SK-N-SH treated with all-trans-retinoic acid at 6 μM for 48 hours (cell line): Measurements from ENCODE around the gene DRAXIN.

Experiments
- ZFP3 ChIP-seq: fragments of 250-450 bp; sonication (Bioruptor Pico); IDR thresholded peaks from 2 replicates; pipeline ENCODE4 v1.5.0; 2020; ENCODE audit warnings: mild to moderate bottlenecking, moderate library complexity
- ZNF70 ChIP-seq: fragments of 450-650 bp; formaldehyde crosslinking; IDR thresholded peaks from 2 replicates; pipeline ENCODE4 v1.5.0; 2020; ENCODE audit warnings: mild to moderate bottlenecking, moderate library complexity
- TF ChIP-seq, protein P1 (sequence below): fragments of 250-450 bp; sonication (Bioruptor Pico); IDR thresholded peaks from 2 replicates; pipeline ENCODE4 v1.5.0; 2020; ENCODE audit warnings: mild to moderate bottlenecking, moderate library complexity
- TF ChIP-seq, protein P2 (sequence below): fragments of 250-450 bp; sonication (Bioruptor Pico); IDR thresholded peaks from 2 replicates; pipeline ENCODE4 v1.5.1; 2021; ENCODE audit warnings: mild to moderate bottlenecking, moderate library complexity

GRCh38 chr1:11651017-11651416 lies 40.5 kb upstream of the DRAXIN start:
- TF ChIP-seq, protein P1, sequence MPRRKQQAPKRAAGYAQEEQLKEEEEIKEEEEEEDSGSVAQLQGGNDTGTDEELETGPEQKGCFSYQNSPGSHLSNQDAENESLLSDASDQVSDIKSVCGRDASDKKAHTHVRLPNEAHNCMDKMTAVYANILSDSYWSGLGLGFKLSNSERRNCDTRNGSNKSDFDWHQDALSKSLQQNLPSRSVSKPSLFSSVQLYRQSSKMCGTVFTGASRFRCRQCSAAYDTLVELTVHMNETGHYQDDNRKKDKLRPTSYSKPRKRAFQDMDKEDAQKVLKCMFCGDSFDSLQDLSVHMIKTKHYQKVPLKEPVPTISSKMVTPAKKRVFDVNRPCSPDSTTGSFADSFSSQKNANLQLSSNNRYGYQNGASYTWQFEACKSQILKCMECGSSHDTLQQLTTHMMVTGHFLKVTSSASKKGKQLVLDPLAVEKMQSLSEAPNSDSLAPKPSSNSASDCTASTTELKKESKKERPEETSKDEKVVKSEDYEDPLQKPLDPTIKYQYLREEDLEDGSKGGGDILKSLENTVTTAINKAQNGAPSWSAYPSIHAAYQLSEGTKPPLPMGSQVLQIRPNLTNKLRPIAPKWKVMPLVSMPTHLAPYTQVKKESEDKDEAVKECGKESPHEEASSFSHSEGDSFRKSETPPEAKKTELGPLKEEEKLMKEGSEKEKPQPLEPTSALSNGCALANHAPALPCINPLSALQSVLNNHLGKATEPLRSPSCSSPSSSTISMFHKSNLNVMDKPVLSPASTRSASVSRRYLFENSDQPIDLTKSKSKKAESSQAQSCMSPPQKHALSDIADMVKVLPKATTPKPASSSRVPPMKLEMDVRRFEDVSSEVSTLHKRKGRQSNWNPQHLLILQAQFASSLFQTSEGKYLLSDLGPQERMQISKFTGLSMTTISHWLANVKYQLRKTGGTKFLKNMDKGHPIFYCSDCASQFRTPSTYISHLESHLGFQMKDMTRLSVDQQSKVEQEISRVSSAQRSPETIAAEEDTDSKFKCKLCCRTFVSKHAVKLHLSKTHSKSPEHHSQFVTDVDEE = no peak
- TF ChIP-seq, protein P2, sequence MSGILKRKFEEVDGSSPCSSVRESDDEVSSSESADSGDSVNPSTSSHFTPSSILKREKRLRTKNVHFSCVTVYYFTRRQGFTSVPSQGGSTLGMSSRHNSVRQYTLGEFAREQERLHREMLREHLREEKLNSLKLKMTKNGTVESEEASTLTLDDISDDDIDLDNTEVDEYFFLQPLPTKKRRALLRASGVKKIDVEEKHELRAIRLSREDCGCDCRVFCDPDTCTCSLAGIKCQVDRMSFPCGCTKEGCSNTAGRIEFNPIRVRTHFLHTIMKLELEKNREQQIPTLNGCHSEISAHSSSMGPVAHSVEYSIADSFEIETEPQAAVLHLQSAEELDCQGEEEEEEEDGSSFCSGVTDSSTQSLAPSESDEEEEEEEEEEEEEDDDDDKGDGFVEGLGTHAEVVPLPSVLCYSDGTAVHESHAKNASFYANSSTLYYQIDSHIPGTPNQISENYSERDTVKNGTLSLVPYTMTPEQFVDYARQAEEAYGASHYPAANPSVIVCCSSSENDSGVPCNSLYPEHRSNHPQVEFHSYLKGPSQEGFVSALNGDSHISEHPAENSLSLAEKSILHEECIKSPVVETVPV (CRISPR knock-in tag) = no peak
- TF ChIP-seq ZNF70 (no peak), ZFP3 (no peak)
